GM19023 (cell line): Measurements from ENCODE around the gene ZNF280B.
"Not testable (repeated sequence)": the region's sequence is repeated elsewhere in the genome, so short reads cannot be mapped to it uniquely, and the experiment has no call there.

ENCODE experiments used
- ATAC-seq: cut with Tn5 transposase; IDR thresholded peaks from one replicate; pipeline ENCODE4 v1.9.1; 2021; ENCODE audit warnings: mild to moderate bottlenecking, moderate library complexity; ENCODE audit not compliant: unreplicated experiment

The ZNF280B gene

DNA sequence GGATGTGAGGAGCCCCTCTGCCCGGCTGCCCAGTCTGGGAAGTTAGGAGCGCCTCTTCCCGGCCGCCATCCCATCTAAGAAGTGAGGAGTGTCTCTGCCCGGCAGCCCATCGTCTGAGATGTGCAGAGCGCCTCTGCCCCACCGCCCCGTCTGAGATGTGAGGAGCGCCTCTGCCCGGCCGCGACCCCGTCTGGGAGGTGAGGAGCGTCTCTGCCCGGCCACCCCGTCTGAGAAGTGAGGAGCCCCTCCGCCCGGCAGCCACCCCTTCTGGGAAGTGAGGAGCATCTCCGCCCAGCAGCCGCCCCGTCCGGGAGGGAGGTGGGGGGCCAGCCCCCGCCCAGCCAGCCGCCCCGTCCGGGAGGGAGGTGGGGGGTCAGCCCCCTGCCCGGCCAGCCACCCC, 66.9 kb downstream of the ZNF280B start:
- ATAC-seq = not testable (repeated sequence)

- ATAC-seq = no peak
Measured at GRCh38 chr22:22440188-22440587, 68.4 kb downstream of the ZNF280B start.
